Stimulated activated CD8-positive, alpha-beta memory T cell treated with anti-CD3 and anti-CD28 coated beads, Interleukin-4, amount 100 ng/mL, for 48 hours (primary cell): Measurements from ENCODE around the gene SRPK1.
"Not testable (repeated sequence)": the region's sequence is repeated elsewhere in the genome, so short reads cannot be mapped to it uniquely, and the experiment has no call there.

Source experiments
- DNase-seq: peaks from one replicate; pipeline ENCODE4 v3.0.0-alpha.2; 2020

Gene SRPK1

GRCh38 chr6:35929601-35930000, 8.7 kb upstream of the SRPK1 start:
- DNase-seq = no peak

- DNase-seq = no peak
These were observed 5.8 kb upstream of the SRPK1 start for GRCh38 chr6:35926509-35927215.

- DNase-seq = no peak
These were observed 5.1 kb upstream of the SRPK1 start for GRCh38 chr6:35925961-35926360.

- DNase-seq = no peak
These were observed 3.2 kb upstream of the SRPK1 start for GRCh38 chr6:35924146-35924545.

- no peak for DNase-seq
These were observed 1.2 kb upstream of the SRPK1 start for GRCh38 chr6:35922139-35922554.

- DNase-seq = peak; percentile 63
These were observed 809 bp downstream of the SRPK1 start for GRCh38 chr6:35919827-35920751.

GRCh38 chr6:35919085-35919826, 1.6 kb downstream of the SRPK1 start:
- no peak for DNase-seq

GRCh38 chr6:35916893-35917292, 4.0 kb downstream of the SRPK1 start:
- DNase-seq = not testable (repeated sequence)

- DNase-seq = no peak
These were observed 4.8 kb downstream of the SRPK1 start for GRCh38 chr6:35916056-35916455.

- no peak for DNase-seq
These were observed 6.4 kb downstream of the SRPK1 start for GRCh38 chr6:35914536-35914935.

- DNase-seq = no peak
These were observed 8.8 kb downstream of the SRPK1 start for GRCh38 chr6:35911871-35912653.

- not testable (repeated sequence) for DNase-seq
These were observed 11.3 kb downstream of the SRPK1 start for GRCh38 chr6:35909571-35909970.

GRCh38 chr6:35908753-35909401, 12.0 kb downstream of the SRPK1 start:
- DNase-seq = not testable (repeated sequence)

- DNase-seq = no peak
These were observed 13.1 kb downstream of the SRPK1 start for GRCh38 chr6:35907750-35908149.

- DNase-seq = no peak
These were observed 14.4 kb downstream of the SRPK1 start for GRCh38 chr6:35906499-35906846.

- no peak for DNase-seq
These were observed 14.9 kb downstream of the SRPK1 start for GRCh38 chr6:35905841-35906498.

- no peak for DNase-seq
These were observed 15.6 kb downstream of the SRPK1 start for GRCh38 chr6:35905141-35905785.

GRCh38 chr6:35903679-35904078, 17.2 kb downstream of the SRPK1 start:
- DNase-seq = no peak

- DNase-seq = no peak
These were observed 20.4 kb downstream of the SRPK1 start for GRCh38 chr6:35900448-35900847.

- DNase-seq = no peak
These were observed 22.9 kb downstream of the SRPK1 start for GRCh38 chr6:35898003-35898402.

- DNase-seq = no peak
These were observed 23.4 kb downstream of the SRPK1 start for GRCh38 chr6:35897486-35897885.
